ENCODE data around the gene AUNIP.
A peak's percentile ranks its signal among the peaks of the same experiment; 100 is the strongest.

Gene AUNIP

GRCh38 chr1:25803368-25803767 lies 55.9 kb downstream of the AUNIP start:
- Histone ChIP-seq H2BK15ac (ENCODE audit: low read depth, poor library complexity, severe bottlenecking) (no peak overlapping the region), H3K27me3 (ENCODE audit: control insufficient read depth in 1 of 2, insufficient read depth in 1 of 2, low read length in 2 of 2) (no peaks in the 10 kb centered on the region), H2AK5ac (ENCODE audit: low read length, severe bottlenecking) (no peak overlapping the region), H2BK120ac (ENCODE audit: low read depth, low read length) (no peak overlapping the region), H3K4ac (ENCODE audit: low read depth in 1 of 2, low read length in 2 of 2) (no peak overlapping the region), H2AFZ (ENCODE audit: low read depth, low read length) (no peak overlapping the region), H3K27ac (ENCODE audit: low read length, poor library complexity, severe bottlenecking) (no peak overlapping the region), H3K4me3 (ENCODE audit: insufficient read depth in 1 of 2, low read depth in 1 of 2, low read length in 2 of 2) (no peak overlapping the region), H4K8ac (ENCODE audit: low read length) (no peak overlapping the region), H2BK12ac (ENCODE audit: low read length in 2 of 2) (no peak overlapping the region), H2BK5ac (ENCODE audit: low read depth, low read length, poor library complexity, severe bottlenecking) (no peak overlapping the region), H3K79me1 (replicated peaks; ENCODE audit: low read length, poor library complexity, severe bottlenecking) (peaks cover 19% of the 10 kb centered on the region), H3K4me1 (ENCODE audit: control insufficient read depth, insufficient read depth, low read depth, low read length) (peaks cover 22% of the 10 kb centered on the region), H3K9me3 (ENCODE audit: control insufficient read depth, low read length) (no peaks in the 10 kb centered on the region), H3K4me2 (ENCODE audit: low read length, poor library complexity, severe bottlenecking) (no peak overlapping the region), H3K14ac (ENCODE audit: low read length in 2 of 2) (no peak overlapping the region), H4K91ac (ENCODE audit: low read length) (no peak overlapping the region), H3K9ac (ENCODE audit: low read length) (peak overlapping the region; percentile 1), H3K23ac (ENCODE audit: low read length in 2 of 2) (no peak overlapping the region), H3K18ac (ENCODE audit: low read depth in 1 of 2, low read length in 2 of 2) (no peak overlapping the region), H3K36me3 (ENCODE audit: control insufficient read depth in 1 of 2, insufficient read depth in 2 of 2, low read depth in 1 of 2, low read length in 2 of 2) (peaks cover 30 to 35% of the 10 kb centered on the region in 2 experiments)
- 93% methylated on average over 1 of the region's 1 CpG for WGBS
- DNase-seq: no peak

- peaks cover 22% of the 10 kb centered on the region for H3K4me1 ChIP-seq (ENCODE audit: control insufficient read depth, insufficient read depth, low read depth, low read length)
- no peak overlapping the region for H3K4me2 ChIP-seq (ENCODE audit: low read length, poor library complexity, severe bottlenecking)
- no peaks in the 10 kb centered on the region for H3K27me3 ChIP-seq (ENCODE audit: control insufficient read depth in 1 of 2, insufficient read depth in 1 of 2, low read length in 2 of 2)
- no peak overlapping the region for H2BK120ac ChIP-seq (ENCODE audit: low read depth, low read length)
- H3K79me1 ChIP-seq (replicated peaks; ENCODE audit: low read length, poor library complexity, severe bottlenecking): peaks cover 19% of the 10 kb centered on the region
- no peak overlapping the region for H3K18ac ChIP-seq (ENCODE audit: low read depth in 1 of 2, low read length in 2 of 2)
- no peak overlapping the region for H3K23ac ChIP-seq (ENCODE audit: low read length in 2 of 2)
- DNase-seq: no peak
- H2AFZ ChIP-seq (ENCODE audit: low read depth, low read length): no peak overlapping the region
- H3K4ac ChIP-seq (ENCODE audit: low read depth in 1 of 2, low read length in 2 of 2): no peak overlapping the region
- H3K9ac ChIP-seq (ENCODE audit: low read length): peak overlapping the region; percentile 1
- no peak overlapping the region for H2BK12ac ChIP-seq (ENCODE audit: low read length in 2 of 2)
- no peak overlapping the region for H3K27ac ChIP-seq (ENCODE audit: low read length, poor library complexity, severe bottlenecking)
- no peak overlapping the region for H2BK5ac ChIP-seq (ENCODE audit: low read depth, low read length, poor library complexity, severe bottlenecking)
- no peaks in the 10 kb centered on the region for H3K9me3 ChIP-seq (ENCODE audit: control insufficient read depth, low read length)
- no peak overlapping the region for H3K4me3 ChIP-seq (ENCODE audit: insufficient read depth in 1 of 2, low read depth in 1 of 2, low read length in 2 of 2)
- peaks cover 26 to 31% of the 10 kb centered on the region in 2 experiments for H3K36me3 ChIP-seq (ENCODE audit: control insufficient read depth in 1 of 2, insufficient read depth in 2 of 2, low read depth in 1 of 2, low read length in 2 of 2)
- no peak overlapping the region for H4K8ac ChIP-seq (ENCODE audit: low read length)
- 68% methylated on average over 6 of the region's 6 CpGs for WGBS
- H4K91ac ChIP-seq (ENCODE audit: low read length): no peak overlapping the region
- H3K14ac ChIP-seq (ENCODE audit: low read length in 2 of 2): no peak overlapping the region
- no peak overlapping the region for H2BK15ac ChIP-seq (ENCODE audit: low read depth, poor library complexity, severe bottlenecking)
- H2AK5ac ChIP-seq (ENCODE audit: low read length, severe bottlenecking): no peak overlapping the region
These were observed 56.3 kb downstream of the AUNIP start for GRCh38 chr1:25802915-25803314.

GRCh38 chr1:25800703-25801377 lies 58.4 kb downstream of the AUNIP start:
- Histone ChIP-seq H2BK12ac (ENCODE audit: low read length in 2 of 2) (peak overlapping the region; percentile 40 to 55), H3K4me2 (ENCODE audit: low read length, poor library complexity, severe bottlenecking) (peak overlapping the region; percentile 87), H2AK5ac (ENCODE audit: low read length, severe bottlenecking) (peak overlapping the region; percentile 41), H3K23ac (ENCODE audit: low read length in 2 of 2) (peak overlapping the region in 1 of 2 experiments; percentile 24), H3K4ac (ENCODE audit: low read depth in 1 of 2, low read length in 2 of 2) (peak overlapping the region in 1 of 2 experiments; percentile 85), H2BK15ac (ENCODE audit: low read depth, poor library complexity, severe bottlenecking) (peak overlapping the region; percentile 74), H3K36me3 (ENCODE audit: control insufficient read depth in 1 of 2, insufficient read depth in 2 of 2, low read depth in 1 of 2, low read length in 2 of 2) (peaks cover 10 to 20% of the 10 kb centered on the region in 2 experiments), H2BK120ac (ENCODE audit: low read depth, low read length) (peak overlapping the region; percentile 42), H2BK5ac (ENCODE audit: low read depth, low read length, poor library complexity, severe bottlenecking) (no peak overlapping the region), H3K27ac (ENCODE audit: low read length, poor library complexity, severe bottlenecking) (no peak overlapping the region), H3K14ac (ENCODE audit: low read length in 2 of 2) (peak overlapping the region in 1 of 2 experiments; percentile 91), H4K8ac (ENCODE audit: low read length) (peak overlapping the region; percentile 81), H3K9ac (ENCODE audit: low read length) (peak overlapping the region; percentile 92), H3K27me3 (ENCODE audit: control insufficient read depth in 1 of 2, insufficient read depth in 1 of 2, low read length in 2 of 2) (no peaks in the 10 kb centered on the region), H2AFZ (ENCODE audit: low read depth, low read length) (no peak overlapping the region), H3K9me3 (ENCODE audit: control insufficient read depth, low read length) (no peaks in the 10 kb centered on the region), H3K18ac (ENCODE audit: low read depth in 1 of 2, low read length in 2 of 2) (peak overlapping the region; percentile 25 to 72), H3K4me3 (ENCODE audit: insufficient read depth in 1 of 2, low read depth in 1 of 2, low read length in 2 of 2) (peak overlapping the region; percentile 82 to 91), H3K4me1 (ENCODE audit: control insufficient read depth, insufficient read depth, low read depth, low read length) (peaks cover 22% of the 10 kb centered on the region), H3K79me1 (replicated peaks; ENCODE audit: low read length, poor library complexity, severe bottlenecking) (peaks cover 17% of the 10 kb centered on the region), H4K91ac (ENCODE audit: low read length) (no peak overlapping the region)
- DNase-seq: no peak
- 65% methylated on average over 15 of the region's 15 CpGs for WGBS

GRCh38 chr1:25799935-25800702 lies 59.1 kb downstream of the AUNIP start, which contains the start of gene SELENON:
Gene SELENON (plus strand): TSS chr1:25800193. CDS start chr1:25800231, 38 bp downstream.
- Histone ChIP-seq H2BK15ac (ENCODE audit: low read depth, poor library complexity, severe bottlenecking) (peak within 1 kb of the TSS; percentile 74), H3K4me1 (ENCODE audit: control insufficient read depth, insufficient read depth, low read depth, low read length) (peaks cover 22% of the 10 kb centered on the region), H2AFZ (ENCODE audit: low read depth, low read length) (peak within 1 kb of the TSS; percentile 87), H3K27ac (ENCODE audit: low read length, poor library complexity, severe bottlenecking) (no peak within 1 kb of the TSS), H4K8ac (ENCODE audit: low read length) (peak within 1 kb of the TSS; percentile 87), H4K91ac (ENCODE audit: low read length) (peak within 1 kb of the TSS; percentile 94), H2AK5ac (ENCODE audit: low read length, severe bottlenecking) (peak within 1 kb of the TSS; percentile 46), H3K9ac (ENCODE audit: low read length) (peak within 1 kb of the TSS; percentile 92), H2BK12ac (ENCODE audit: low read length in 2 of 2) (peak within 1 kb of the TSS; percentile 55 to 85), H3K14ac (ENCODE audit: low read length in 2 of 2) (peak within 1 kb of the TSS in 1 of 2 experiments; percentile 91), H3K36me3 (ENCODE audit: control insufficient read depth in 1 of 2, insufficient read depth in 2 of 2, low read depth in 1 of 2, low read length in 2 of 2) (peaks cover 3 to 12% of the 10 kb centered on the region in 2 experiments), H3K4me2 (ENCODE audit: low read length, poor library complexity, severe bottlenecking) (peak within 1 kb of the TSS; percentile 87), H3K27me3 (ENCODE audit: control insufficient read depth in 1 of 2, insufficient read depth in 1 of 2, low read length in 2 of 2) (no peaks in the 10 kb centered on the region), H3K79me1 (replicated peaks; ENCODE audit: low read length, poor library complexity, severe bottlenecking) (peaks cover 13% of the 10 kb centered on the region), H3K4me3 (ENCODE audit: insufficient read depth in 1 of 2, low read depth in 1 of 2, low read length in 2 of 2) (peak within 1 kb of the TSS; percentile 82 to 91), H3K18ac (ENCODE audit: low read depth in 1 of 2, low read length in 2 of 2) (peak within 1 kb of the TSS; percentile 73 to 89), H2BK5ac (ENCODE audit: low read depth, low read length, poor library complexity, severe bottlenecking) (peak within 1 kb of the TSS; percentile 47), H3K23ac (ENCODE audit: low read length in 2 of 2) (peak within 1 kb of the TSS; percentile 37 to 54), H3K4ac (ENCODE audit: low read depth in 1 of 2, low read length in 2 of 2) (peak within 1 kb of the TSS; percentile 78 to 94), H2BK120ac (ENCODE audit: low read depth, low read length) (peak within 1 kb of the TSS; percentile 87), H3K9me3 (ENCODE audit: control insufficient read depth, low read length) (no peaks in the 10 kb centered on the region)
- under 1% methylated on average over 43 of the region's 91 CpGs for WGBS
- DNase-seq: peak; percentile 54

Measured in mesenchymal stem cell (in vitro differentiated cells and primary cell).